T-helper 22 cell (primary cell): ENCODE measurements around the gene MATK.
"Not testable (repeated sequence)": the region's sequence is repeated elsewhere in the genome, so short reads cannot be mapped to it uniquely, and the experiment has no call there.

Experiments used
- DNase-seq: peaks from one replicate; pipeline ENCODE4 v3.0.0-alpha.2; 2020; ENCODE audit warnings: low read depth

Gene MATK

DNA sequence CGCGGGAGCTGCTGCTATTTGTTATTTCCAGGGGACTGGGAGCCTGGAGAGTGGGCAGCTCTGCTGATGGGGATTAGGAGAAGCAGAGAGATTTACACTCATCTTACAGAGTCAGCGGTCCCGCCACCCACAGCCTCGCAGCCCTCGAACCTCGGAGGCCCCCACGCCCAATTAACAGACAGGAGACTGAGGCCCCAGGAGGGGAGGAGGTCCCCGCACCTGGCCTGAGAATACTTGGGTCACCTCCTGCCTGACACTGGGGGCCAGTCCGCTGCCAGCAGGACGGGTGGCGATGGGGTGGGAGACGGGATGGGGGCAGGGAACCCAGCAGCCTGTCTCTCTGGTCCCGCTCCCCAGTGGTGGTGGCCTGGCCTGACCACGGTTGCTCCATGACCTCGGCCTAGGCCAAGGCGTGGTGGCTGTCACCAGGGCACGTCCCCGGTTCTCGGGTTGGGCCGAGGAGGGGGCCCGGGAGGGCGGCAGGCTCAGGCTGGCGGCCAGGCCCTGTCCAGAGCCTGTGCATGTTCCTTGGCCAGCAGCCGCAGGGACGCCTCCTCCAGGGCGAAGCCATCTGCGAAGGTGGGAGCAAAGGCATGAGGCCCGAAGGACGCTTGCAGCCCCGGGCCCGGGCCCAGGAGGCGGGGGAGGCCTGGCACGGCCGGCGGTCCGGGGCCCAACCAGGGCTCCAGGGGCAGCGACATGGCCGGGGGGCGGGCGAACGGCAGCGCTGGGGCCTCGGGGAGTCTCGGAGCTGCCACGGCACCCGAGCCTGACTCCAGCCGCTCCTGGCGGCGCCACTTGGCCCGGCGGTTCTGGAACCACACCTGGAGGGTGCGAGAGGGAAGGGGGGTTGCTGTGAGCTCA lies 15.8 kb downstream of the MATK start:
- no peak for DNase-seq

- no peak for DNase-seq
Measured at GRCh38 chr19:3769494-3769893, 16.7 kb downstream of the MATK start.

GRCh38 chr19:3768748-3769099 lies 17.5 kb downstream of the MATK start:
- no peak for DNase-seq

- DNase-seq, result no peak
Measured at GRCh38 chr19:3768015-3768747, 18.0 kb downstream of the MATK start.

DNA sequence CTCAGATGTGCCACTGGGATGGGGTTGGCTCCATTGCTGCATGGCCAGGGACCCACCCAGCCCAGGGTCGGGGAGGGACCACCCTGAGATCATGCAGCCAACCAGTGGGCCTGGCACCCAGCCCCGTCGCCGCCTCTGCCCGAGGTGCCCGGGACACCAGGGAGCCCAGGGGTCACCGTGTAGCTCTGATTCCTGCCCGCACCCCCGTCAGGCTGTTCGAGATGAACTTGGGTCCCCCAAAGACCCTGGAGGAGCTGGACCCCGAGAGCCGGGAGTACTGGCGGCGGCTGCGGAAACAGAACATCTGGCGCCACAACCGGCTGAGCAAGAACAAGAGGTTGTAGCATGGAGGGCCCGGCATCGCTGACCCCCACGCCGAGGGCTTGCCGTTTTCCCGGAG lies 19.1 kb downstream of the MATK start:
- no peak for DNase-seq

DNA sequence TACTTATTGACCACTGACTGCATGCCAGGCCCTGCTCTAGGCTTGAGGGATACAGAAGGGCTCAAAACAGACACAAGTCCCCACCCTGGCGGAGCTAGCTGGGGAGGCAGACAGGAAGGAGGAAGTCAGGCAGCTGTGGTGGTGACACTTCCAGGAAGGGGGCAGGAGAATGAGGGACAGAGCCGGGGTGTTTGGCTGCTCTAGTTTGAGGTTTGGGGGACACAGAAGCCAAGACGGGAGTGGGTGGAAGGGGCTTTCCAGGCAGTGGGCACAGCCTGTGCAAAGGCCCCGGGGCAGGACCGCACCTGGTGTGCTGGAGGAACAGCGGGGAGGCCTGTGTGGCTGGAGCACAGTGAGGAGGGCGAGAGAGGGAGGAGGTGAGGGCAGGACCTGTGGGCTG lies 19.7 kb downstream of the MATK start:
- DNase-seq, result no peak

DNA sequence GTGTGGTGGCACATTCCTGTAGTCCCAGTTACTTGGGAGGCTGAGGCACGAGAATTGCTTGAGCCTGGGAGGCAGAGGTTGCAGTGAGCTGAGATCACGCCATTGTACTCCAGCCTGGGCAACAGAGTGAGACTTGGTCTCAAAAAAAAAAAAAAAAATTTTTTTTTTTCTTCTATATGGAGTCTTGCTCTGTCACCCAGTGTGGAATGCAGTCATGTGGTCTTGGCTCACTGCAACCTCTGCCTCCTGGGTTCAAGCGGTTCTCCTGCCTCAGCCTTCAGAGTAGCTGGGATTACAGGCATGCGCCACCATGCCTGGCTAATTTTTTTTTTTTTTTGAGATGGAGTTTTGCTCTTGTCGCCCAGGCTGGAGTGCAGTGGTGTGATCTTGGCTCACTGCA lies 20.4 kb downstream of the MATK start:
- DNase-seq, result not testable (repeated sequence)

DNA sequence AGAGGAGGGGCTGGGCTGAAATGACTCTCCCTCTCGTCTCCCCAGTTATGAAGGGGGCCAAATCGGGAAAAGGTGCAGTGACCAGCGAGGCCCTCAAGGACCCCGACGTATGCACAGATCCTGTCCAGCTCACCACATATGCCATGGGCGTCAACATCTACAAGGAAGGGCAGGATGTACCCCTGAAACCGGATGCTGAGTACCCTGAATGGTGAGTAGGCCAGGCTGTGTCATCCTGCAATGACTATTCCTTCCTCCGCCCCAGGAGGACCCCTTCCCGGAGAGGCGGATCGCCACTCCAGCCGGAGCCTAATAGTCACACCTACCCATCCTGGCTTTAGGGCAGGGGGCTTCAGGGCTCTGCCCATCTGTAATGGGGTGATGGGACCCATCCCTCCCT lies 21.1 kb downstream of the MATK start:
- DNase-seq, result no peak

- peak; percentile 97 for DNase-seq
Measured at GRCh38 chr19:3762501-3763459, 23.4 kb downstream of the MATK start, which contains the start of gene MRPL54. Gene MRPL54 (plus strand): TSS chr19:3762682. CDS start chr19:3762701, 19 bp downstream.

DNA sequence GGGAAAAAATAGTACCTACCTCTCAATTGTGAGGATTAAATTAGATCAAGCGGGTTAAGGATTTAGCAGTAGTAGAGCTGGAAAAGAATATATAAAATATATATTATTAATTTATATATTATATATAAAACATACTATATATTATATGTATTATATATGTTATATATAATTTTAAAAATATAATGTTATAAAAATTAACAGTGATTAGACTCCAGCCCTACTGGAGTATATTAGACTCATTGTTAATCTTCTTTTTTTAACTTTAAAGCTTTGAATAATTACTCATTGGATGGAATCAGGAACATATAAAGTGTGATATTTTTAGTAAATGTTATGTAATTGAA lies 24.1 kb downstream of the MATK start:
- DNase-seq, result no peak

DNA sequence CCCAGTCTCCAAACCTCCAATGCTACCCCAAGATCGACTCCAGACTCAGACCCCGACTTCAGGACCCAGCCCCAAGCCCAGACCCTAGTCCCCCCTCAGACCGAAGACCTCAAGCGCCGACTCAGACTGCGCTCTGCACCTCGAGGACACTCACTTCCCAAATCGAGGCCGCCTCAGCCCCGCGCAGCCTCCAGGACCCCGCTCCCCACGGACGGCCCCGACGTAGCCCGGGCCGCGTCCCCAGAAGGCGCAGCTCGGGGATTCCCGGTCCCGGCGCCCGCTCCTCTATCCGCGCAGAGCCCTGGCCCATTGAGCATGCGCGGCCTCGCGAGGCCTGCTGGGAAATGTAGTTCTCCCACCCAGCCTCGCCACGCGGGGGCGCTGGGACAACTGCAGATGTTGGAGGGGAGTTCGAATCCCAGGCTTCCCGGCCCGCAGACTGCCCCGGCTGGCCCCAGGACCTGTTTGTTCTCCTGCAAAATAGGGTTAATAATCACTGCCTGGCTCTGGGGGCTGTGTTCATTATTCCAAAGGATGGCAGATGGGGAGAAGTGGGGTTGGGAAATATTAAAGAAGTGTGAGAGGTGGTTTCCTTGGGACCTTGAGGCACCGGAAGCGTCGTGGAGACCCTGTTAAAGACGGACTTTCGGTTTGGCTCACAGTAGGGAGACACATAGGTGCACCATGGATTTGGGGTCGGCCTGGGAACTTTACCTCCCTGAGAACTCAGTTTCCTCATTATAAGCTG lies 24.6 kb downstream of the MATK start, which contains the start of gene APBA3:
Gene APBA3, minus strand, starts transcription at position 311 of the 748 bp plus-strand sequence. CDS start 1,428 bp downstream, outside the sequence.
- DNase-seq, result peak; percentile 84

GRCh38 chr19:3760871-3761361 lies 25.3 kb downstream of the MATK start:
- DNase-seq, result no peak

DNA sequence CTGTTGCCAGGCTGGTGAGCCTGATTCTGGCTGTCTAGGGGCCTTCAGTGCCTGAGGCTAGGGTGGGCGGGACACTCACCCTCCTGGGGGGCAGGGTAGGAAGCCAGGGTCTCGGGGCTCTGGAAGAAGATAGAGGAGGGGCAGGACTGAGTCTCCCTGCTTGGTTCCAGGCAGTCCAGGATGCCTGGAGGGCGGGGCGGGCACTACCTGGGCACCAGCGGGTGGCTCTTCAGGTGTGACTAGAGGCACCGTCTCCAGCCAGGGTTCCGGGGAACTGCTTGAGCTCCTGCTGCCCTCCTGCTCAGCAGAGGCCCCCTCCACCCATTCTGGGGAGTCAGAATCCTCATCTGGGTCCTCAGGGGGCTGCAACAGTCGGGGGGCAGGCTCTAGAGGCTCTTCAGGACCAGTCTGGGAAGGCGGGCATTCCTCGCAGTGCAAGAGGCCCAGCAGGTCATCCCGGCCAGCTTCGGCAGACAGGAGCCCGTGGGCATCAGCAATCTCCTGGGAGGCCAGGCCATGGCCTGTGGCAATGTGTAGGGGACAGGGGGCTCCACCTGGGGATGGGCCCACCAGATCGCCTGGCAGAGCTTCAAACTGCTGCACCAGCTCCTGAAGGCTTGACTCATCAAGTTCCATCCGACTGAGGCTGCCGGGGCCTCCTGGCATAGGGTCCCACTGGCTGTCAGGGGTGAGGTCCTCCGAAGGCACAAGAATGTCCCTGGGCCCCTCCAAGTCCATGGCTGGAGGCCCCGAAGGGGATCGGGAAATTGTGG lies 26.5 kb downstream of the MATK start:
- DNase-seq, result no peak

- not testable (repeated sequence) for DNase-seq
Measured at GRCh38 chr19:3758297-3758696, 27.9 kb downstream of the MATK start.

DNA sequence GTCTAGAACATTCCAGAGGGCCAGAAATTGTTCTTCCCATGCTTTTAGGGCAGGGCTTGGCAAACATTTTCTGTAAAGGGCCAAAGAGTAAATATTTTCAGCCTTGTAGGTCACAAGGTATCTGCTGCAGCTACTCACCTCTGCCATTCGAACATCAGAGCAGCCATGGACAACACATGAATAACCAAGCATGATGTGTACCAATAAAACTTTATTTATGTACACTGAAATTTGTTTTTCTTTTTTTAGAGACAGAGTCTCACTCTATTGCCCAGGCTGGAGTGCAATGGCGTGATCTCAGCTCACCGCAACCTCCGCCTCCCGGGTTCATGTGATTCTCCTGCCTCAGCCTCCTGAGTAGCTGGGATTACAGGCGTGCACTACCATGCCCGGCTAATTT lies 28.5 kb downstream of the MATK start:
- not testable (repeated sequence) for DNase-seq

DNA sequence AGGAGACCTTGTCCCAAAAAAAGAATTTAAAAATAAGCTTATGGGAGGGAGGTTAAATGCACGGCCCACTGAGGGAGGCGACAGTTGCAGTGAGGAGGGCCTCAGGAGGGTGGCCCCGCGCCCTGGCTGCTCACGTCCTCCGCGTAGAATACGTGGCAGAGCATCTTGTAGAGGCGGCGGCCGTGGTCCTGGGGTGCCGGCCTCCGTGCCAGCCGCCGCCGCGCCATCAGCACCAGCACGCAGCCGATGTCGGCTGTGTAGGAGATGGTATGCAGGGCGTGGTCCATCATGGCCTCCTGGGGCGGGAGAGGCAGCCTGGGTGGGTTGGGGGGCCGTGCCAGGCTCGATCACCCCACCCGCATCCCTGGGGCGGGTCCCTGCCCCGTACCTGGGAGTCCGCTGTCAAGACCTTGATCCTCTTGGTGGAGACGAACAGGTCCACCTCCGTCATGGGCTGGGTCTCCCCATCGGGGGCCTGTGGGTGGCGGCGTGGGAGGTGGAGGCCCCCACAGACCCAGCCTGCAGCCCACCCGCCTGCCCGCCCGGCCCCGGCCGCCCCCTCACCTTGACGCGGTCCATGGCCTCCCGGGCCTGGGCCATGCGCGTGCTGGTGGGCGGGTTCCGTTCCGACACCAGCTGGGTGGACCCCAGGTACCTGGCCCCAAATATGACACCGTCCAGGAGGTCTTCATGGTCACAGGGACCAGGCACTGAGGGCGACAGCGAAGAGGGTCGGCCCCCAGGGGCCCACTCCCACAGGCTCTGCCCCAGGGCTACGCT lies 32.4 kb downstream of the MATK start:
- DNase-seq, result no peak

DNA sequence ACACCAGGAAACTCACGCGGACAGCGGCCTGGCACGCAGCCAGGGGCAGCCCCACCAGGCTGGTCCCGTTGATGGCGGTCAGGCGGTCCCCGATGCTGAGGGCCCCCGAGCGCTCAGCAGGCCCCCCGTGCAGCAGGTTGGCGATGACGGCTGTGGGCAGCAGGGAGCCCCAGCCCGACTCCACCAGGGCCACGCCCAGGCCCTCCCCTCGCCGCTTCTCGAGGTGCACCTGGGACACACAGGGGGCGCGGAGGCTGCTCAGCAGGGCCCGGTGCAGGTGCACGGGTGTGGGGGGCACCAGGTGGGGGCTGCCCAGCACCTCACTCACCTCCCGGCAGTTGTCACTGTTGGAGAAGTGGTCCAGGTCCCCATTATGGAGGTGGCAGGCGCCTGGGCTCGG lies 33.7 kb downstream of the MATK start:
- DNase-seq, result no peak

DNA sequence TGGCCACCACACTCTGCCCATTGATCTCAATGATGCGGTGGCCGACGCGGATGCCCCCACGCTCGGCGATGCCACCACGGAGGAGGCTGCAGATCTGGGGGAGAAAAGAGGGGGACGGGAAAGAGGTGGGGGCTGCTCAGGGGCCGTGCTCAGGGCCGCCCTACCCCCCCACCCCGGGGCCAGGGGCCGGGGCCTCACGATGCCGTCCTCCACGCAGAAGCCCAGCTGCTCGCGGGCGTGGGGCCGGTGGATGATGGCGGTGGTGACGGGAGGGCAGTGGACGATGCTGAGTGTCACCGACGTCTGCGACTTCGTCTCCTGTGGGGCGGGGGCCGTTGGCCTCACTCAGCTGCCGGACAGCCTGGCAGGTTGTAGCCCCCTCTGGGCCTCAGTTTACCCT lies 34.9 kb downstream of the MATK start:
- no peak for DNase-seq

GRCh38 chr19:3750211-3750610 lies 36.0 kb downstream of the MATK start:
- DNase-seq, result no peak

- DNase-seq, result no peak
Measured at GRCh38 chr19:3748965-3749364, 37.2 kb downstream of the MATK start.
